HCT116 (cell line): ENCODE data around the gene RPLP1.

Source experiments
- EGR1 ChIP-seq: IDR thresholded peaks from 2 replicates; pipeline ENCODE4 v1.6.1; 2012; ENCODE audit warnings: low read depth
- EZH2 ChIP-seq: fragments of 200-600 bp; sonication (generic); IDR thresholded peaks from 2 replicates; pipeline ENCODE4 v1.6.1; 2017; ENCODE audit warnings: antibody characterized with exemption, mixed run types
- JUND ChIP-seq: IDR thresholded peaks from 2 replicates; pipeline ENCODE4 v1.6.1; 2012
- MAX ChIP-seq: IDR thresholded peaks from 2 replicates; pipeline ENCODE4 v1.6.1; 2012
- SIN3A ChIP-seq: IDR thresholded peaks from 2 replicates; pipeline ENCODE4 v1.6.1; 2012; ENCODE audit warnings: low read depth
- SRF ChIP-seq: IDR thresholded peaks from 2 replicates; pipeline ENCODE4 v1.6.1; 2012; ENCODE audit warnings: low read depth
- ZNF274 ChIP-seq: fragments of 200-500 bp; sonication (Bioruptor generic); IDR thresholded peaks from 2 replicates; pipeline ENCODE4 v1.6.1; 2014; ENCODE audit warnings: mild to moderate bottlenecking, low read depth, low read length, inconsistent platforms
- TF ChIP-seq, protein P1 (sequence below), 3 experiments: fragments of 200-600 bp in 1 of 3; sonication (generic) in 1 of 3; IDR thresholded peaks in 2 of 3; conservative IDR thresholded peaks in 1 of 3; 2 replicates each; pipeline ENCODE4 v1.5.1; 2012 to 2017; ENCODE audit warnings: low read depth in 2 of 3, low read length in 2 of 3, antibody characterized with exemption in 1 of 3, borderline replicate concordance in 1 of 3, control low read depth in 1 of 3, mild to moderate bottlenecking in 1 of 3, mixed read lengths in 1 of 3, mixed run types in 1 of 3, moderate library complexity in 1 of 3; ENCODE audit not compliant: insufficient read depth in 1 of 3

- no peak for TF ChIP-seq JUND
- TF ChIP-seq MAX = no peak
- no peak for TF ChIP-seq SIN3A
- TF ChIP-seq, protein P1, sequence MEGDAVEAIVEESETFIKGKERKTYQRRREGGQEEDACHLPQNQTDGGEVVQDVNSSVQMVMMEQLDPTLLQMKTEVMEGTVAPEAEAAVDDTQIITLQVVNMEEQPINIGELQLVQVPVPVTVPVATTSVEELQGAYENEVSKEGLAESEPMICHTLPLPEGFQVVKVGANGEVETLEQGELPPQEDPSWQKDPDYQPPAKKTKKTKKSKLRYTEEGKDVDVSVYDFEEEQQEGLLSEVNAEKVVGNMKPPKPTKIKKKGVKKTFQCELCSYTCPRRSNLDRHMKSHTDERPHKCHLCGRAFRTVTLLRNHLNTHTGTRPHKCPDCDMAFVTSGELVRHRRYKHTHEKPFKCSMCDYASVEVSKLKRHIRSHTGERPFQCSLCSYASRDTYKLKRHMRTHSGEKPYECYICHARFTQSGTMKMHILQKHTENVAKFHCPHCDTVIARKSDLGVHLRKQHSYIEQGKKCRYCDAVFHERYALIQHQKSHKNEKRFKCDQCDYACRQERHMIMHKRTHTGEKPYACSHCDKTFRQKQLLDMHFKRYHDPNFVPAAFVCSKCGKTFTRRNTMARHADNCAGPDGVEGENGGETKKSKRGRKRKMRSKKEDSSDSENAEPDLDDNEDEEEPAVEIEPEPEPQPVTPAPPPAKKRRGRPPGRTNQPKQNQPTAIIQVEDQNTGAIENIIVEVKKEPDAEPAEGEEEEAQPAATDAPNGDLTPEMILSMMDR (IDR thresholded peaks at IDR 0.05 in 2 of 3, conservative IDR thresholded peaks at IDR 0.05 in 1 of 3; ENCODE audit: borderline replicate concordance in 1 of 3, insufficient read depth in 1 of 3, low read depth in 2 of 3, low read length in 2 of 3) = no peak
- TF ChIP-seq EZH2 = no peak
- no peak for TF ChIP-seq SRF
- no peak for TF ChIP-seq EGR1
- no peak for TF ChIP-seq ZNF274
Measured at GRCh38 chr15:69497076-69497475, 44.5 kb downstream of the RPLP1 start.
